PC-9 (cell line): ENCODE data around the gene CSH2. TPM values are rescaled to one million over a fixed set of nuclear protein-coding genes. Genes with fewer than 3 reads are reported as not detected.

ENCODE experiments used
- BruUV-seq: library from RNA; stranded (reverse); fragments of 400-500 nt; replicated peaks from 2 replicates; lab custom pipeline; 2021; lab: Mats Ljungman, UMichigan
- CTCF ChIA-PET: fragments of 300-600 bp; sonication (Branson Sonifier 250); formaldehyde crosslinking; loops from one replicate; lab custom pipeline; 2022; ENCODE audit warnings: antibody characterized with exemption; lab: Charles Lee
- POLR2A ChIA-PET: fragments of 300-600 bp; sonication (Branson Sonifier 250); formaldehyde crosslinking; loops from one replicate; lab custom pipeline; 2022; ENCODE audit warnings: antibody characterized with exemption; ENCODE audit not compliant: unreplicated experiment; lab: Charles Lee
- DNase-seq, 2 experiments: peaks; one replicate each; pipeline versions ENCODE4 v3.0.0 to v3.0.0-alpha.2; 2015 to 2022; ENCODE audit warnings: mixed read lengths in 1 of 2
- H2AFZ ChIP-seq: fragments of 200-600 bp; sonication (generic); 2 replicates; pipeline ENCODE4 v1.8.1; 2017; ENCODE audit warnings: antibody characterized with exemption
- H3F3A ChIP-seq: fragments of 200-600 bp; sonication (generic); 2 replicates; pipeline ENCODE4 v1.8.1; 2017; ENCODE audit warnings: antibody characterized with exemption, mild to moderate bottlenecking, low read depth; ENCODE audit not compliant: insufficient read depth
- H3K27ac ChIP-seq: fragments of 200-600 bp; sonication (generic); 2 replicates; pipeline ENCODE4 v1.6.1; 2016; ENCODE audit warnings: mixed run types
- H3K27me3 ChIP-seq: fragments of 200-600 bp; sonication (generic); 2 replicates; pipeline ENCODE4 v1.6.1; 2016; ENCODE audit warnings: low read depth, mixed run types; ENCODE audit not compliant: insufficient read depth
- H3K36me3 ChIP-seq: fragments of 200-600 bp; sonication (generic); 2 replicates; pipeline ENCODE4 v1.6.1; 2016; ENCODE audit warnings: low read depth, mixed run types
- H3K4me1 ChIP-seq: fragments of 200-600 bp; sonication (generic); replicated peaks from 2 replicates; pipeline ENCODE4 v1.6.1; 2016; ENCODE audit warnings: mixed run types; ENCODE audit not compliant: insufficient read depth
- H3K4me2 ChIP-seq: fragments of 200-600 bp; sonication (generic); 2 replicates; pipeline ENCODE4 v1.6.1; 2017; ENCODE audit warnings: mixed run types
- H3K4me3 ChIP-seq: fragments of 200-600 bp; sonication (generic); 2 replicates; pipeline ENCODE4 v1.6.1; 2016; ENCODE audit warnings: mixed run types
- H3K79me2 ChIP-seq: fragments of 200-600 bp; sonication (generic); 2 replicates; pipeline ENCODE4 v1.6.1; 2017; ENCODE audit warnings: low read depth, mixed run types
- H3K9me2 ChIP-seq: fragments of 200-600 bp; sonication (generic); 2 replicates; pipeline ENCODE4 v1.8.1; 2017; ENCODE audit warnings: mild to moderate bottlenecking; ENCODE audit not compliant: insufficient read depth
- H3K9me3 ChIP-seq: fragments of 200-600 bp; sonication (generic); 2 replicates; pipeline ENCODE4 v1.8.1; 2016; ENCODE audit warnings: low read depth; ENCODE audit not compliant: insufficient read depth
- H4K20me1 ChIP-seq: fragments of 200-600 bp; sonication (generic); 2 replicates; pipeline ENCODE4 v1.8.1; 2017; ENCODE audit not compliant: insufficient read depth
- EZH2 ChIP-seq: fragments of 200-600 bp; sonication (generic); IDR thresholded peaks from 2 replicates; pipeline ENCODE4 v1.8.0; 2017; ENCODE audit warnings: antibody characterized with exemption, low read depth
- intact Hi-C: fragments of 100-400 bp; cut with micrococcal nuclease; formaldehyde crosslinking; loops from one replicate; pipeline ENCODE4 v1.10.0; 2022; ENCODE audit not compliant: unreplicated experiment
- total RNA-seq: library from RNA; stranded (reverse); gene quantifications from 2 replicates; pipeline ENCODE4 v1.2.3, GENCODE V29; 2021
- TF ChIP-seq, protein P1 (sequence below): fragments of 200-600 bp; sonication (generic); conservative IDR thresholded peaks from 2 replicates; pipeline ENCODE4 v1.6.1; 2017; ENCODE audit warnings: mixed run types, antibody characterized with exemption, mild to moderate bottlenecking, moderate library complexity

CSH2 gene
- total RNA-seq, 1 experiment from 2014 or later, result not detected

DNA sequence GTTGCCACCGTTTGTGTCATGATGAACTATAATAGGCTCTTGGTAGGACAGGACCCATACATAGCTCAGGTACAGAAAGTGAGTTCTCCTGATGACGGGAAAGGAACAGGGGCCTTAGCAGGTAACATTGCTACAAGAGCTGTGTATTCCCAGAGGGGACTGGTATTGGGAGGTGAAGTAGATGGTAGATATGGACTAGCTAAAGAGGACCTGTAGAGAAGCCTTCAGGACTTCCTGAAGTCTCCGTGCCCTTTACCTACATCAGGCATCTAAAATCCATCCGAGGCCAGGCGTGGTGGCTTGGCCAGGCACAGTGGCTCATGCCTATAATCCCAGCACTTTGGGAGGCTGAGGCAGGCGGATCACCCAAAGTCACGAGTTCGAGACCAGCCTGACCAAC, 18.3 kb downstream of the CSH2 start:
- Histone ChIP-seq H3K4me1 (no peaks in the 10 kb centered on the region), H3K36me3 (no peaks in the 10 kb centered on the region), H3K9me2 (no peaks in the 10 kb centered on the region), H3K9me3 (no peaks in the 10 kb centered on the region), H3K79me2 (no peaks in the 10 kb centered on the region), H3F3A (peaks cover 5% of the 10 kb centered on the region; the same call in 1 of the 2 replicates), H4K20me1 (no peaks in the 10 kb centered on the region), H3K4me3 (no peak overlapping the region), H3K27ac (no peak overlapping the region), H3K27me3 (peaks cover 5% of the 10 kb centered on the region), H2AFZ (no peak overlapping the region), H3K4me2 (no peak overlapping the region)
- POLR2A ChIA-PET, result interaction anchor here (0.6 kb wide), 1 partner anchor 75 kb away, joined by 4 read pairs; no protein-coding TSS in a partner anchor
- no TSS peak for BruUV-seq
- TF ChIP-seq, protein P1, sequence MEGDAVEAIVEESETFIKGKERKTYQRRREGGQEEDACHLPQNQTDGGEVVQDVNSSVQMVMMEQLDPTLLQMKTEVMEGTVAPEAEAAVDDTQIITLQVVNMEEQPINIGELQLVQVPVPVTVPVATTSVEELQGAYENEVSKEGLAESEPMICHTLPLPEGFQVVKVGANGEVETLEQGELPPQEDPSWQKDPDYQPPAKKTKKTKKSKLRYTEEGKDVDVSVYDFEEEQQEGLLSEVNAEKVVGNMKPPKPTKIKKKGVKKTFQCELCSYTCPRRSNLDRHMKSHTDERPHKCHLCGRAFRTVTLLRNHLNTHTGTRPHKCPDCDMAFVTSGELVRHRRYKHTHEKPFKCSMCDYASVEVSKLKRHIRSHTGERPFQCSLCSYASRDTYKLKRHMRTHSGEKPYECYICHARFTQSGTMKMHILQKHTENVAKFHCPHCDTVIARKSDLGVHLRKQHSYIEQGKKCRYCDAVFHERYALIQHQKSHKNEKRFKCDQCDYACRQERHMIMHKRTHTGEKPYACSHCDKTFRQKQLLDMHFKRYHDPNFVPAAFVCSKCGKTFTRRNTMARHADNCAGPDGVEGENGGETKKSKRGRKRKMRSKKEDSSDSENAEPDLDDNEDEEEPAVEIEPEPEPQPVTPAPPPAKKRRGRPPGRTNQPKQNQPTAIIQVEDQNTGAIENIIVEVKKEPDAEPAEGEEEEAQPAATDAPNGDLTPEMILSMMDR, result no peak
- no peak for TF ChIP-seq EZH2
- CTCF ChIA-PET, result no interaction called here
- intact Hi-C loops, result no loop called here
- DNase-seq, result no peak

DNA sequence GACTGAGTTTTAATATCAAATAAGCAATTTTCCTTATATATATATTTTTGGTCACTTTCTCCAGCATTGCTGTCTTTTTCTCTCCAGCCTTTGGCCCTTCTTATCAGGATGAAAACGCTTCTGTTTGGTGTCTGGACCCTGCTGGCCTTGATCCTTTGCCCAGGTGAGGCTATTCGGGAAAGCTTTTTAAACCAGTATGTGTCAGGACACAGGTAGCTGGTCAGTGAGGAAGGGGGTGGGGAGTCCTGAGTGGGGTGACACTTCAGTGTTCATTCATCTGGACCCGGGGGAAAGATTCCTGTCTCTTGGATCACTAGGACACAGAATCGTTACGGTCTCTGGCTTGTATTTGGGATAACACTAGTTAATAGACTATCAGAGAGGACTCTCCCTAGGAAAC, 18.8 kb downstream of the CSH2 start:
- Histone ChIP-seq H3K79me2 (no peaks in the 10 kb centered on the region), H3K4me1 (no peaks in the 10 kb centered on the region), H3K9me3 (no peaks in the 10 kb centered on the region), H3K27ac (no peak overlapping the region), H3K4me2 (no peak overlapping the region), H3K4me3 (no peak overlapping the region), H3F3A (peaks cover 5% of the 10 kb centered on the region; the same call in 1 of the 2 replicates), H2AFZ (no peak overlapping the region), H3K27me3 (peaks cover under 1% of the 10 kb centered on the region; the same call in 1 of the 2 replicates), H3K36me3 (no peaks in the 10 kb centered on the region), H3K9me2 (no peaks in the 10 kb centered on the region), H4K20me1 (no peaks in the 10 kb centered on the region)
- no peak for DNase-seq
- ChIA-PET POLR2A (interaction anchor here (0.6 kb wide), 1 partner anchor 76 kb away, joined by 4 read pairs; no protein-coding TSS in a partner anchor), CTCF (no interaction called here)
- intact Hi-C loops, result no loop called here
- TF ChIP-seq, protein P1, result no peak
- TF ChIP-seq EZH2, result no peak
- no TSS peak for BruUV-seq

DNA sequence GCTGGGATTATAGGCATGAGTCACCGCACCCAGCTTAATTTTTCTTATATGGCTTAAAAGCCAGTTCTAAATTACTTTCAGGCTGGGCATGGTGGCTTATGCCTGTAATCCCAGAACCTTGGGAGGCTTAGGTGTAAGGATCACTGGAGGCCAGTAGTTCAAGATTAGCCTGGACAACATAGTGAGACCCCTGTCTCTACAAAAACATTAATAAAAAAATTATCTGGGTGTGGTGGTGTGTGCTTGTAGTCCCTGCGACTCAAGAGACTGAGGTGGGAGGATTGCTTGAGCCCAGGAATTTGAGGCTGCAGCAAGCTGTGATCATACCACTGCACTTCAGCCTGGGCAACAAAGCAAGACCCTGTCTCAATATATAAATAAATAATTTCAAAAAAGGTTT, 20.2 kb downstream of the CSH2 start:
- Histone ChIP-seq H3K36me3 (no peaks in the 10 kb centered on the region), H3K4me2 (no peak overlapping the region), H3K4me3 (no peak overlapping the region), H2AFZ (no peak overlapping the region), H4K20me1 (no peaks in the 10 kb centered on the region), H3K27me3 (no peaks in the 10 kb centered on the region), H3K27ac (no peak overlapping the region), H3K4me1 (no peaks in the 10 kb centered on the region), H3K9me3 (no peaks in the 10 kb centered on the region; the same call in 1 of the 2 replicates), H3F3A (peaks cover 5% of the 10 kb centered on the region; the same call in 1 of the 2 replicates), H3K9me2 (no peaks in the 10 kb centered on the region), H3K79me2 (no peaks in the 10 kb centered on the region)
- CTCF ChIA-PET, result no interaction called here
- POLR2A ChIA-PET, result no interaction called here
- DNase-seq, result no peak
- TF ChIP-seq EZH2, result no peak
- TF ChIP-seq, protein P1, result no peak
- BruUV-seq, result no TSS peak
- intact Hi-C loops, result no loop called here
